WTC11 (cell line): ENCODE results near the gene CACNG4. TPM values are rescaled to one million over a fixed set of nuclear protein-coding genes. Genes with fewer than 3 reads are reported as not detected.

Source experiments
- ATAC-seq: fragments of 200-7000 bp; cut with Tn5 transposase; 2 replicates; pipeline ENCODE4 v1.10.0; 2021; ENCODE audit warnings: mild to moderate bottlenecking, moderate library complexity
- CTCF ChIA-PET: fragments of 300-600 bp; sonication (Branson Sonifier 250); formaldehyde crosslinking; loops from one replicate; lab custom pipeline; 2021; ENCODE audit warnings: antibody characterized with exemption; lab: Charles Lee
- POLR2A ChIA-PET: fragments of 350-600 bp; sonication (Branson Sonifier 250); formaldehyde crosslinking; loops from one replicate; lab custom pipeline; 2021; ENCODE audit warnings: antibody characterized with exemption; lab: Charles Lee
- DNase-seq: peaks from one replicate; pipeline ENCODE4 v3.0.0; 2021; ENCODE audit warnings: low spot score
- H3K27ac Mint-ChIP-seq: 2 replicates; pipeline ENCODE4 v1.8.0; 2021; ENCODE audit warnings: mixed read lengths
- H3K27me3 Mint-ChIP-seq: 2 replicates; pipeline ENCODE4 v1.8.0; 2021; ENCODE audit warnings: low read depth, mild to moderate bottlenecking, moderate library complexity, mixed read lengths
- H3K36me3 Mint-ChIP-seq: 2 replicates; pipeline ENCODE4 v1.8.0; 2021; ENCODE audit warnings: mixed read lengths
- H3K4me1 Mint-ChIP-seq: 2 replicates; pipeline ENCODE4 v1.8.0; 2022; ENCODE audit warnings: mixed read lengths
- H3K4me3 Mint-ChIP-seq: 2 replicates; pipeline ENCODE4 v1.8.0; 2021; ENCODE audit warnings: mild to moderate bottlenecking, moderate library complexity, mixed read lengths
- H3K9me3 Mint-ChIP-seq: 2 replicates; pipeline ENCODE4 v1.8.0; 2021; ENCODE audit warnings: mixed read lengths
- AFF4 ChIP-seq: sonication (generic); formaldehyde crosslinking; IDR thresholded peaks from 2 replicates; pipeline ENCODE4 v1.8.1; 2023; ENCODE audit warnings: mild to moderate bottlenecking, missing genetic modification reagents, borderline replicate concordance
- ARID4B ChIP-seq: sonication (generic); formaldehyde crosslinking; IDR thresholded peaks from 2 replicates; pipeline ENCODE4 v1.8.0; 2023; ENCODE audit warnings: missing genetic modification reagents, mild to moderate bottlenecking, borderline replicate concordance
- FOXK1 ChIP-seq: sonication (generic); formaldehyde crosslinking; IDR thresholded peaks from 2 replicates; pipeline ENCODE4 v1.8.0; 2022; ENCODE audit warnings: mild to moderate bottlenecking, moderate library complexity, missing genetic modification reagents
- HMGA2 ChIP-seq: fragments of 250-450 bp; sonication (Bioruptor Pico); IDR thresholded peaks from 2 replicates; pipeline ENCODE4 v1.4.0; 2021; ENCODE audit warnings: mild to moderate bottlenecking, moderate library complexity
- NR1H2 ChIP-seq: sonication (generic); formaldehyde crosslinking; IDR thresholded peaks from 2 replicates; pipeline ENCODE4 v1.9.0; 2021; ENCODE audit warnings: mild to moderate bottlenecking, moderate library complexity, missing genetic modification reagents
- RELA ChIP-seq: sonication (generic); formaldehyde crosslinking; IDR thresholded peaks from 2 replicates; pipeline ENCODE4 v1.8.1; 2022; ENCODE audit warnings: missing genetic modification reagents, mild to moderate bottlenecking, borderline replicate concordance
- SOX15 ChIP-seq: fragments of 250-450 bp; sonication (Bioruptor Pico); IDR thresholded peaks from 2 replicates; pipeline ENCODE4 v1.9.0; 2021; ENCODE audit warnings: mild to moderate bottlenecking
- TCF7 ChIP-seq: sonication (generic); formaldehyde crosslinking; IDR thresholded peaks from 2 replicates; pipeline ENCODE4 v1.8.0; 2022; ENCODE audit warnings: mild to moderate bottlenecking, low read depth, missing genetic modification reagents, moderate library complexity
- ZNF121 ChIP-seq: sonication (generic); formaldehyde crosslinking; IDR thresholded peaks from 2 replicates; pipeline ENCODE4 v1.8.0; 2023; ENCODE audit warnings: missing genetic modification reagents
- ZNF416 ChIP-seq: fragments of 250-450 bp; sonication (Bioruptor Pico); IDR thresholded peaks from 2 replicates; pipeline ENCODE4 v1.9.0; 2021; ENCODE audit warnings: mild to moderate bottlenecking, inconsistent platforms
- total RNA-seq: library from RNA; stranded (reverse); gene quantifications from 3 replicates; pipeline ENCODE4 v1.2.3, GENCODE V29; 2021
- TF ChIP-seq, protein P1 (sequence below): sonication (generic); formaldehyde crosslinking; IDR thresholded peaks from 2 replicates; pipeline ENCODE4 v1.8.0; 2022; ENCODE audit warnings: mild to moderate bottlenecking, missing genetic modification reagents
- TF ChIP-seq, protein P2 (sequence below): sonication (generic); formaldehyde crosslinking; IDR thresholded peaks from 2 replicates; pipeline ENCODE4 v1.8.1; 2022; ENCODE audit warnings: mild to moderate bottlenecking, moderate library complexity, missing genetic modification reagents
- TF ChIP-seq, protein P3 (sequence below): sonication (generic); formaldehyde crosslinking; IDR thresholded peaks from 2 replicates; pipeline ENCODE4 v1.8.0; 2023; ENCODE audit warnings: mild to moderate bottlenecking, missing genetic modification reagents
- TF ChIP-seq, protein P4 (sequence below): fragments of 250-450 bp; sonication (Bioruptor Pico); conservative IDR thresholded peaks from 2 replicates; pipeline ENCODE4 v1.9.0; 2021; ENCODE audit warnings: mild to moderate bottlenecking

CACNG4 gene
- total RNA-seq, 1 experiment from 2014 or later = 3.4 TPM

- TF ChIP-seq, protein P1, sequence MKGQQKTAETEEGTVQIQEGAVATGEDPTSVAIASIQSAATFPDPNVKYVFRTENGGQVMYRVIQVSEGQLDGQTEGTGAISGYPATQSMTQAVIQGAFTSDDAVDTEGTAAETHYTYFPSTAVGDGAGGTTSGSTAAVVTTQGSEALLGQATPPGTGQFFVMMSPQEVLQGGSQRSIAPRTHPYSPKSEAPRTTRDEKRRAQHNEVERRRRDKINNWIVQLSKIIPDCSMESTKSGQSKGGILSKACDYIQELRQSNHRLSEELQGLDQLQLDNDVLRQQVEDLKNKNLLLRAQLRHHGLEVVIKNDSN = no peak
Observed at GRCh38 chr17:67053438-67054000, 89.0 kb downstream of the CACNG4 start (continued).

- Mint-ChIP-seq H3K36me3 (peaks cover 1% of the 10 kb centered on the region), H3K9me3 (peaks cover 12% of the 10 kb centered on the region), H3K4me3 (no peak overlapping the region), H3K27ac (no peak overlapping the region; the same call in 1 of the 2 replicates), H3K4me1 (no peaks in the 10 kb centered on the region), H3K27me3 (no peaks in the 10 kb centered on the region)
- DNase-seq (no peak), ATAC-seq (no peak)
- CTCF ChIA-PET = no interaction called here
- POLR2A ChIA-PET = interaction anchor here (0.6 kb wide), 1 partner anchor 613 kb away, joined by 4 read pairs; no protein-coding TSS in a partner anchor
- no peak for TF ChIP-seq ARID4B (CRISPR knock-in tag)
- TF ChIP-seq NR1H2 = no peak
- TF ChIP-seq, protein P2, sequence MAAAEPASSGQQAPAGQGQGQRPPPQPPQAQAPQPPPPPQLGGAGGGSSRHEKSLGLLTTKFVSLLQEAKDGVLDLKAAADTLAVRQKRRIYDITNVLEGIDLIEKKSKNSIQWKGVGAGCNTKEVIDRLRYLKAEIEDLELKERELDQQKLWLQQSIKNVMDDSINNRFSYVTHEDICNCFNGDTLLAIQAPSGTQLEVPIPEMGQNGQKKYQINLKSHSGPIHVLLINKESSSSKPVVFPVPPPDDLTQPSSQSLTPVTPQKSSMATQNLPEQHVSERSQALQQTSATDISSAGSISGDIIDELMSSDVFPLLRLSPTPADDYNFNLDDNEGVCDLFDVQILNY = no peak
- TF ChIP-seq ZNF121 (CRISPR knock-in tag) = no peak
Observed at GRCh38 chr17:67054011-67054591, 89.6 kb downstream of the CACNG4 start.

- no peak for TF ChIP-seq ZNF121 (CRISPR knock-in tag)
- Mint-ChIP-seq H3K9me3 (peaks cover 7% of the 10 kb centered on the region), H3K36me3 (no peaks in the 10 kb centered on the region), H3K4me1 (no peaks in the 10 kb centered on the region), H3K4me3 (no peak overlapping the region), H3K27me3 (no peaks in the 10 kb centered on the region), H3K27ac (no peak overlapping the region; the same call in 1 of the 2 replicates)
- DNase-seq = no peak
- CTCF ChIA-PET = no interaction called here
- no peak for ATAC-seq
- POLR2A ChIA-PET = no interaction called here
Observed at GRCh38 chr17:67054608-67055007, 90.1 kb downstream of the CACNG4 start.

GRCh38 chr17:67055041-67055443 lies 90.5 kb downstream of the CACNG4 start:
- Mint-ChIP-seq H3K27ac (no peak overlapping the region), H3K4me3 (no peak overlapping the region), H3K36me3 (no peaks in the 10 kb centered on the region), H3K4me1 (no peaks in the 10 kb centered on the region), H3K9me3 (peaks cover 2% of the 10 kb centered on the region; the same call in 1 of the 2 replicates), H3K27me3 (no peaks in the 10 kb centered on the region)
- DNase-seq (no peak), ATAC-seq (no peak)
- ChIA-PET CTCF (no interaction called here), POLR2A (no interaction called here)
- TF ChIP-seq, protein P3, sequence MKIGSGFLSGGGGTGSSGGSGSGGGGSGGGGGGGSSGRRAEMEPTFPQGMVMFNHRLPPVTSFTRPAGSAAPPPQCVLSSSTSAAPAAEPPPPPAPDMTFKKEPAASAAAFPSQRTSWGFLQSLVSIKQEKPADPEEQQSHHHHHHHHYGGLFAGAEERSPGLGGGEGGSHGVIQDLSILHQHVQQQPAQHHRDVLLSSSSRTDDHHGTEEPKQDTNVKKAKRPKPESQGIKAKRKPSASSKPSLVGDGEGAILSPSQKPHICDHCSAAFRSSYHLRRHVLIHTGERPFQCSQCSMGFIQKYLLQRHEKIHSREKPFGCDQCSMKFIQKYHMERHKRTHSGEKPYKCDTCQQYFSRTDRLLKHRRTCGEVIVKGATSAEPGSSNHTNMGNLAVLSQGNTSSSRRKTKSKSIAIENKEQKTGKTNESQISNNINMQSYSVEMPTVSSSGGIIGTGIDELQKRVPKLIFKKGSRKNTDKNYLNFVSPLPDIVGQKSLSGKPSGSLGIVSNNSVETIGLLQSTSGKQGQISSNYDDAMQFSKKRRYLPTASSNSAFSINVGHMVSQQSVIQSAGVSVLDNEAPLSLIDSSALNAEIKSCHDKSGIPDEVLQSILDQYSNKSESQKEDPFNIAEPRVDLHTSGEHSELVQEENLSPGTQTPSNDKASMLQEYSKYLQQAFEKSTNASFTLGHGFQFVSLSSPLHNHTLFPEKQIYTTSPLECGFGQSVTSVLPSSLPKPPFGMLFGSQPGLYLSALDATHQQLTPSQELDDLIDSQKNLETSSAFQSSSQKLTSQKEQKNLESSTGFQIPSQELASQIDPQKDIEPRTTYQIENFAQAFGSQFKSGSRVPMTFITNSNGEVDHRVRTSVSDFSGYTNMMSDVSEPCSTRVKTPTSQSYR (CRISPR knock-in tag) = no peak
- TF ChIP-seq TCF7 (CRISPR knock-in tag) (no peak), HMGA2 (CRISPR knock-in tag) (no peak), FOXK1 (CRISPR knock-in tag) (no peak), ZNF416 (CRISPR knock-in tag) (no peak), AFF4 (no peak), SOX15 (CRISPR knock-in tag) (no peak), RELA (CRISPR knock-in tag) (no peak)
- TF ChIP-seq, protein P4, sequence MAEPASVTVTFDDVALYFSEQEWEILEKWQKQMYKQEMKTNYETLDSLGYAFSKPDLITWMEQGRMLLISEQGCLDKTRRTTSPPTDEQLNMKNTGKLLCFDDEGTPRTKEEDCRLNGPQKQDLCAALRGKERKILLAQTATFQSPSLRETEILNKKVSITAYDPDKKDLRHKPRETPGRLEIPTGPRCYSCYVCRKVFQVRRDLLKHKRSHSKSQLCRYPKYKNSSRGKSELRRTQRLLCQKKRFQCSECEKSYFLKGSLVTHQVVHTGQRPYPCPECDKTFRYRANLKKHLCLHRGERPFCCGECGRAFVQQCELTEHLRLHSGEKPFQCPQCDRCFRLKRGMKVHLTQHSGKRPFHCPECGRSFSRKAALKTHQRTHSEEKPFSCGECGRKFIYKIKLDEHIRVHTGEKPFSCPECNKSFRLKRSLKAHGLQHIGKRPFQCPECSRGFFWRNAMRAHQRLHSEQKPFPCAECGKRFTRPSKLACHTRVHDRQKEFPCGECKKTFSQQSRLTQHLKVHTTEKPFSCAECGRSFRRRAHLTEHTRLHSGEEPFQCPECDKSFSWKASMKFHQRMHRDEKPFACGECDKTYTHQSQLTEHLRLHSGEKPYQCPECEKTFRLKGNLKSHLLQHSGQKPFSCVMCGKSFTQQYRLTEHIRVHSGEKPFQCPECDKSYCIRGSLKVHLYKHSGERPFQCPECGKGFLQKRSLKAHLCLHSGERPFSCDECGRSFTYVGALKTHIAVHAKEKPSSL = no peak
